NCI-H446 treated with DMSO at 0.1 percent for 48 hours (cell line): Measurements from ENCODE around the gene WDR7.

Experiments
- DNase-seq: peaks from one replicate; lab custom pipeline; 2025; lab: John Stamatoyannopoulos, UW

The WDR7 gene

GRCh38 chr18:56889621-56890020, 238.5 kb downstream of the WDR7 start:
- DNase-seq: no peak

DNA sequence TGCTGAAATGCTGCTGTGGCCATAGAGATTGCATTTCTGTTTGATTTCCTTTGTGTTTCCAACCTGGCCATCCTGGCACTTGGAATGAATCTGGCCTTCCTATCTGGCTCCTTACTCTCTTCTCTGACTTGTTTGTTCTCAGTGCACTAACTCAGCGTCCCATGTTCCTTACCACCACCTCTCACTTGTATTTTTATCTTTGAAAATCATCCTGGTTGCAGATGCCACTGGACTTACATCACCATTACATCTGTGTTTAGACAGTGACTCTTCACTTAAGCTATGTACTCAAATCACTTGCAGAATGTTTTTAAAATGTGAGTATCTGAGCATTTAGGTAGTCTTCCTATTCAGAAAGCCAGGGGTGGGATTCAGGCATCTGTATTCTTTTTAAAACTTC, 239.5 kb downstream of the WDR7 start:
- no peak for DNase-seq

GRCh38 chr18:56891116-56891515, 240.0 kb downstream of the WDR7 start:
- DNase-seq: no peak

DNA sequence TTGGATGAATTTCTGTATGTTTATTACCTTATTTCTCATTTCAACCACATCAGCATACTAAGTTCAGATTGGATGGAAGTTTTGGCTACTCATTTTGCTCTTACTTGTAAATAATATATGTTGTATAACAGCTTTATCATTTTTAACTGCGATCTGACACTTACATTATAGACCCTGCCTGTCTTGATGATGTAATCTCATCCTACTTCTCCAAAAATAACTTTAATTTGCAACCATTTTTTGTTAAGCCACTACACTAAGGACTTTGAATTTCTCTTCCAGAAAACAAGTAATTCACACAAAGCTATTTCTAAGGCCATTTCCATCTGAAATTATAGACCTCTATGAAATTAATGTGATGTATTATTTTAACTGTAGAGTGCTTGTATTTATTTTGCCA, 240.7 kb downstream of the WDR7 start:
- DNase-seq: no peak

- DNase-seq: no peak
These were observed 246.0 kb downstream of the WDR7 start for GRCh38 chr18:56897122-56897521.

- no peak for DNase-seq
These were observed 248.5 kb downstream of the WDR7 start for GRCh38 chr18:56899660-56900059.

DNA sequence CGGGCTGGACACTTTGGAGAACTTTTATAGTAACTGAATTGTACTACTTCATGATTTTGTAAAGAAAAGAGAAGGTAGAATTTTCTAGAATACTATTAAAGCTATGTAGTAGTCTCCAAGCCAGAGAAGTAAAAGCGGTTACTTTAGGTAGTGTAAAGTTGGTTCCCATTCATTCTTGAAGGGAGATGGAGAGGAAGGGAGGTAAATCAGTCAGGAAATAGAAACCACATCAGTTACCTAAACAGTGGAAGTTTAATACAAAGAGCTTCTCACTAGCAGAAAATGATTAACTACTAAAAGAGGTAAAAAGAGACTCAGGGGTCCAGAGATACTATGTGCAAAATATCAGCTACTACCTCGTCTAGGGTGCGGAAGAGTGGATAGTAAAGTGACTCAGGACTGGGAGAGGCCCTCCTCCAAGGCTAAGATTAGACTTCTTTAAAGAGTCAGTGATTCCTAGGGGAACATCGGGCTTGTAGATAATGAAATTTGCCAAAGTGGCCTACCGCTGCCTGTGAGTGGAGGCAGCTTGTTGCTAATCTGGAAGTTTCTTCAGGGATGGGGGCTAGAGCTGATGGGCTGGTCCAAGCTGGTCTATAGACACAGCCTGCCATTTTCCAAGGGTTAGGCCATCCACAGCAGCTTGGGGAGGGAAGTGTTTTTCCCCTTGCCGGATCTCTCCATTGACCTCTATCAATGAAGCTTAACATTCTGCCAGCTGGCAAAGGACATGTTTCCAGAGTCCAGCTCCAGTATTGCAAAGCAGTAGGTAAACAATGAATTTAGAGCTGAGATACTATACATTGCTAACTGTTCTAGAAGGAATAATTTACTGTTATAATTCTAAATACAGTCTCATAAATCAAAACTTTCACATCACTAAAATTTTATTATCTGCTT, 249.3 kb downstream of the WDR7 start:
- peak; percentile 6 for DNase-seq

DNA sequence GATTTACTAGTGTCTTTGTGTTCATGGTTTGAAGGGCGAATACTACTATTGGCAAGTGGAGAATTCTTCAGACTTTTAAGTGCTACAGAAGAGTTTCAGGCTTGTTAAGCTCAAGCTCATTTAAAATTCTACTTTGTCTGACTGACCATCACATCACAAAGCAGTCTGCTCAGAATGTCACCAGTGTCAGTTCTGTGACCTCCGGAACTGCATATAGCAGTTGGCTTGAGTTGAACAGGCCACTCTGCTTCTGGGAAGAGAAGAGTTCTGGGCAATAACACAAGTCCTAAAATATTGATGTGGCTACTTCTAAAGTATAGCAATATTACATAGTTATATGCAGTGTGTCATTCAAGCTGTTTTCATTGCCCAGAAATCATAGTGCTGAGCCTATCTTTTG, 250.8 kb downstream of the WDR7 start:
- DNase-seq: no peak

- DNase-seq: no peak
These were observed 251.5 kb downstream of the WDR7 start for GRCh38 chr18:56902653-56903052.

GRCh38 chr18:56903686-56904085, 252.5 kb downstream of the WDR7 start:
- no peak for DNase-seq

GRCh38 chr18:56907771-56908170, 256.6 kb downstream of the WDR7 start:
- DNase-seq: no peak

- DNase-seq: no peak
These were observed 259.1 kb downstream of the WDR7 start for GRCh38 chr18:56910237-56910636.

GRCh38 chr18:56910967-56911366, 259.8 kb downstream of the WDR7 start:
- DNase-seq: no peak

DNA sequence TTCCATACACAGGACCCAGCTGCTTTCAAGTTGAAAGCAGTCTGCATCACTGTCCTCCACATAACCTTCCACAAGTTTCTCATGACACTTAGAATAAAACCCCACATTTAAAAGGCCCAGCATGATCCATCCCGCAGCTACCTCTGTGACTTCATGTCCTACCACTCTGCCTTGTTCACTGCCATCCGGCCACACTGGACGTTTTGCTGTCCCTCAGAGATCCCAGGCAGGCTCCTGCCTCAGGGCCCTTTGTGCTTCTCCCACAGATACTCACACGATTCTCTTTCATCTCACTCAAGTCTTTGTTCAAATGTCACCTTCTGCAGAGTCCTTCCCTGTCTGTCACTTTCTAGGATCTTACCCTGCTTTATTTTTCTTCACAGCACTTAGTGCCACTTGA, 262.8 kb downstream of the WDR7 start:
- DNase-seq: no peak

DNA sequence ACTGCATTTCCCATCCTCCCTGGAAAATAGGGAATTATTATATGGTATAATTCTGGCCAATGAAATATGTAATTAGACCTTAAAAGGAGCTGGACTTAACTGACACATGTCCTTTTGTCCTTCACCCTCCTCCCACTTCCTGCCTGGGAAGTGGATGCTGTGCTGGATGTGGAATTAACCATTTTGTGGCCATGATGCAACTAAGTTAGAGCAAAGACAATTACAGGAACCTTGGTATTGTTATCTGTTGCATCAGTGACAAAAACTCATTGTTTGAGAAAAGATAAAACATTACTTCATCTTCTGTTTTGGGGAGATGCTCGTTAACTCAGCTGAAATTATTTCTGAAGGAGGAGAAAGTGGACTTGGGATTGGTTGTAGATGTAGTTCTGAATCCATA, 268.0 kb downstream of the WDR7 start:
- DNase-seq: no peak

DNA sequence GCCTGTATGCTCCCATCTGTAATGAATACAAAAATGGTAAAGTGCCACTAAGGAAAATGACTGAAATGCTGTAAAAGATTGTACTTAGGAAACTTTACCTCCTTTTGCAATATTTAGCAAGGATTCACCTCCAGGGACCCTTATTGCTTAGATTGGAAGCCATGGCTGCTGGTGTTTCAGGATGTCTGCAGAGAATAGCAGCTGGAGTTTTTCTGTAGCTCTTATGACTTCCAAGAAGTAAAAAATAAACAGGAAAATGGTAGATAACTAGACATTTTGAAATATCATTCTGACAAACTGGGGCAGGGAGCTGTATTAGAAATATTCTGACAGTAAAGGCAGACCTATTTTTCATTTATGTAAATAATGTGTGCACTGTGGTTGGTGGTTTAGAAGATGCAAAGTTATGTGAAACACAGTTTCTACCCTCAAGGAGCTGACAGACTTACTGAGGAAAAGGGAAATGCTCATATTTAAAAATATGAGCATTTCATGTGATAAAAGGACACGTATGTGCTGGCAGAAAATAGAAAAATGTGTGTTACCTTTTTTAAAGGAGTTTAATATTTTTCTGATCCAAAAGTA, 270.8 kb downstream of the WDR7 start:
- DNase-seq: no peak

GRCh38 chr18:56926734-56927133, 275.6 kb downstream of the WDR7 start:
- DNase-seq: no peak

GRCh38 chr18:56927786-56928185, 276.6 kb downstream of the WDR7 start:
- no peak for DNase-seq

GRCh38 chr18:56929886-56930285, 278.7 kb downstream of the WDR7 start:
- no peak for DNase-seq

GRCh38 chr18:56933472-56933871, 282.3 kb downstream of the WDR7 start:
- no peak for DNase-seq

GRCh38 chr18:56934131-56934530, 283.0 kb downstream of the WDR7 start:
- no peak for DNase-seq

DNA sequence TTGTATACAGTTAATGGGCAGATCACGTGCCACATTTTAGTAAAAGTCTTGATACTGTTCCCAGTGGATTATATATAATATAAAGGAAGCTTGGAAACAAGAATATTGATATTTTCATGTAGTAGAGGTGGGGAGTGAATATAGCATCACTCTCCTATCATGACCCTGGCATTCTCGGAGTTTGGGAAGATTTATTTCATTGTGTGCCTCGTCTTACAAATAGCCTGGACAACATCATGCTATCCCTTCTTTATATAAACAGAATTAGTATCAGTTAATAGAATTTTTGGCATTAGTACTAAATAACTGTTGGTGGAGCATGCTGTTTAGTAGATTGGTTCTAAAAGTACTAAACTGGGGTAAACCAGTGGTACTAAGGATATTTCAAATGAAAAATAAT, 283.7 kb downstream of the WDR7 start:
- DNase-seq: no peak

DNA sequence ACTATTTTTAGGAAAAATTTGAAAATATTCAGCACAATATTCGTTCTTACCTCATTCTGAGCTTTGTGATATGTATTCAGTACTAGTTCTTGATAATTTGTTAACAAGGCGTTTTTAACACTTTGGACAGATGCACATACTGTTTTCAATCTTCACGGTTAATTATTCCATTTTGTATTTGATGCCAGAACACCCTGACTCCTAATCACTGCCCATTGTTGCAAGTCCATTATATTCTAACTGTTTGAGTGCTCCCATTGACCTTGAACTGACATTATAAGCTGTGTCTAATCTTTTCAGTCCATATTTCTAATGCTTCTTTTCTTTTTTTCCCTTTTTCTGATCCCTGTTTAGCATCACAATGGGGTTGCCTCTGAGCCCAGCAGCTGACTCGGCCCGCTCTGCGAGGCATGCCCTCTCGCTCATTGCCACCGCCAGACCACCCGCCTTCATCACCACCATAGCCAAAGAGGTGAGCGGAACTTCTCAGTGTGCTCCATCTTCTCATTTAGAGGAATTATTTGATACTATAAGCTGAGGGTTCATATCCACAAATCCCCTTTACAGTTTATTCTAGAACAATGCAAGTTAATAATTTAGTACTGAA, 284.4 kb downstream of the WDR7 start:
- DNase-seq: no peak
